ENCODE data around the gene PUSL1. TPM values are rescaled to one million over a fixed set of nuclear protein-coding genes. Genes with fewer than 3 reads are reported as not detected.

PUSL1 gene
- total RNA-seq, 1 donor from 2014 or later: 8.0 TPM

DNA sequence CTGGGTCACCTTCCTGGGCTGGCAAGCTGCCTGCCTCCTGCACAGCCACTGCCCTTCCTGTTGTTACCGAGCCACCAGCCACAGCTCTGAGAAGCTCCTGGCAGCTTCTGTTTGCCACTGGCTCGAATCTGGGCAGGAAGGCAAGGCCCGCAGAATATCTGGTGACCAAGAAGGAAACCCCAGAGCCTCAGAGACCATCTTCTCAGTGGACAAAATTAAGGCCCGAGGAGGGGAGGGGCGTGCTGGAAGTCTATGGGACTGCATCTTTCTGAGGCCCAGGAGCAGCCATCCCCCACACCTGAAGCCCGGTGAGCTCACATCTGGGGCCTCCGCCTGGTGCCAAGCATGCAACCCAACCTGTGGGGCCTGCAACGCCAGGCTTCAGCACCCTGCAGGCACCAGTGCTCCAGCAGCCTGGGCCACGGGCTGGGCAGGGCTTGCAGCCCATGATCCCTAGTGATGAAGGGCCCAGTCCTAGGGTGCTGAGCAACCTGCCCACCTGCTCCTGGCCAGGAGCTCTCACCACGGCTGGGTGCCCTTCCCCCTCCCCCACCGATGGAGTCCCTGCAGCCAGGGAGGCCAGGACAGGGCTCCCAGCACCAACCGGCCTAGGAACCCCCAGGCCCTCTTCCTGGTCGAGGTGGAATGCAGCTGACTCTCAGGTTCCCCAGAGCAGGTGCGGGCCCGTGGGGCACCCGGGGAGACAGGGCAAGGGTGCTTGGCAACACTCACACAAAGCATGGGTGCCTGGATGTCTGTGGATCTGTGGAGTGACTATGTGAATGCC is 17.1 kb downstream of the PUSL1 start:
- no peak for DNase-seq

DNA sequence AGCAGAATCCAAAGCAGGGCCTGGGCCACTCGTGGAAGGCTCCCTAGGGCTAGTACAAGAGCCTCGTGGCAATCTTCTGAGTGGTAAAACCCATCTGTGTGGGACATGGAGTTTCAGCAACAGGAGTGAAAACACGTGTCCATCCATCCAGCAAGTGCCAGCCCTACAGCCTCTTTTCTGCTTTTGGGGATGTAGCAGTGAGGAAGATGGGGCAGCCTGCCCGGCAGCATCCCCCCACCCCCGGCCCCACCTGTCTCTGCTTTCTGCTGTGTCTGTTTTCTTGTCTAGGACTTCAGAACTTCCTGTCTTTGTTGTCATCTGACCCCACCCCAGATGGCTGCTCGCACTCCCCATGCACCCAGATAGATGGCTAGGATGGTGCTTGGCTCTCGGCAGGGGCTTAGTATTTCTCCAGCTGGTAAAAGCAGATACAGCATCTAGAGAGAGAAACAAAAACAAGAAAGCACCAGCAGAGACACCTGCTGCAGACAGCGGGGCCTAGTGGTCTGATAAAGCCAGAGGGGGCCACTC is 17.7 kb downstream of the PUSL1 start:
- DNase-seq: no peak

DNA sequence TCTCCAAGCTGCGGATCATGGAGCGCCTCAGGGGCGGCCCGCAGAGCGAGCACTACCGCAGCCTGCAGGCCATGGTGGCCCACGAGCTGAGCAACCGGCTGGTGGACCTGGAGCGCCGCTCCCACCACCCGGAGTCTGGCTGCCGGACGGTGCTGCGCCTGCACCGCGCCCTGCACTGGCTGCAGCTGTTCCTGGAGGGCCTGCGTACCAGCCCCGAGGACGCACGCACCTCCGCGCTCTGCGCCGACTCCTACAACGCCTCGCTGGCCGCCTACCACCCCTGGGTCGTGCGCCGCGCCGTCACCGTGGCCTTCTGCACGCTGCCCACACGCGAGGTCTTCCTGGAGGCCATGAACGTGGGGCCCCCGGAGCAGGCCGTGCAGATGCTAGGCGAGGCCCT is 18.9 kb downstream of the PUSL1 start:
- no peak for DNase-seq

DNA sequence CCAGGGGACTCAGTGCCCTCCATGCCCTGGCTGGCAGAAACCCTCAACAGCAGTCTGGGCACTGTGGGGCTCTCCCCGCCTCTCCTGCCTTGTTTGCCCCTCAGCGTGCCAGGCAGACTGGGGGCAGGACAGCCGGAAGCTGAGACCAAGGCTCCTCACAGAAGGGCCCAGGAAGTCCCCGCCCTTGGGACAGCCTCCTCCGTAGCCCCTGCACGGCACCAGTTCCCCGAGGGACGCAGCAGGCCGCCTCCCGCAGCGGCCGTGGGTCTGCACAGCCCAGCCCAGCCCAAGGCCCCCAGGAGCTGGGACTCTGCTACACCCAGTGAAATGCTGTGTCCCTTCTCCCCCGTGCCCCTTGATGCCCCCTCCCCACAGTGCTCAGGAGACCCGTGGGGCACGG is 19.9 kb downstream of the PUSL1 start:
- no peak for DNase-seq

GRCh38 chr1:1329304-1330210 is 21.2 kb downstream of the PUSL1 start:
- DNase-seq: no peak

GRCh38 chr1:1330366-1331067 is 22.1 kb downstream of the PUSL1 start:
- DNase-seq: no peak

DNA sequence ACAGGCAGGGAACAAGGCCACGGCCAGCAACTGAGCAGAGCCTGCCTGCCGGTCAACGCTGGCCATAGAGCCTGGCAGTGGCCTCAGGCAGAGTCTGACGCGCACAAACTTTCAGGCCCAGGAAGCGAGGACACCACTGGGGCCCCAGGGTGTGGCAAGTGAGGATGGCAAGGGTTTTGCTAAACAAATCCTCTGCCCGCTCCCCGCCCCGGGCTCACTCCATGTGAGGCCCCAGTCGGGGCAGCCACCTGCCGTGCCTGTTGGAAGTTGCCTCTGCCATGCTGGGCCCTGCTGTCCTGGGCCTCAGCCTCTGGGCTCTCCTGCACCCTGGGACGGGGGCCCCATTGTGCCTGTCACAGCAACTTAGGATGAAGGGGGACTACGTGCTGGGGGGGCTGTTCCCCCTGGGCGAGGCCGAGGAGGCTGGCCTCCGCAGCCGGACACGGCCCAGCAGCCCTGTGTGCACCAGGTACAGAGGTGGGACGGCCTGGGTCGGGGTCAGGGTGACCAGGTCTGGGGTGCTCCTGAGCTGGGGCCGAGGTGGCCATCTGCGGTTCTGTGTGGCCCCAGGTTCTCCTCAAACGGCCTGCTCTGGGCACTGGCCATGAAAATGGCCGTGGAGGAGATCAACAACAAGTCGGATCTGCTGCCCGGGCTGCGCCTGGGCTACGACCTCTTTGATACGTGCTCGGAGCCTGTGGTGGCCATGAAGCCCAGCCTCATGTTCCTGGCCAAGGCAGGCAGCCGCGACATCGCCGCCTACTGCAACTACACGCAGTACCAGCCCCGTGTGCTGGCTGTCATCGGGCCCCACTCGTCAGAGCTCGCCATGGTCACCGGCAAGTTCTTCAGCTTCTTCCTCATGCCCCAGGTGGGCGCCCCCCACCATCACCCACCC is 22.9 kb downstream of the PUSL1 start, which contains the start of gene TAS1R3:
Gene TAS1R3 (plus strand): TSS at position 213 of the 898 bp plus-strand sequence. CDS start 66 bp downstream, at position 279.
- DNase-seq: no peak

DNA sequence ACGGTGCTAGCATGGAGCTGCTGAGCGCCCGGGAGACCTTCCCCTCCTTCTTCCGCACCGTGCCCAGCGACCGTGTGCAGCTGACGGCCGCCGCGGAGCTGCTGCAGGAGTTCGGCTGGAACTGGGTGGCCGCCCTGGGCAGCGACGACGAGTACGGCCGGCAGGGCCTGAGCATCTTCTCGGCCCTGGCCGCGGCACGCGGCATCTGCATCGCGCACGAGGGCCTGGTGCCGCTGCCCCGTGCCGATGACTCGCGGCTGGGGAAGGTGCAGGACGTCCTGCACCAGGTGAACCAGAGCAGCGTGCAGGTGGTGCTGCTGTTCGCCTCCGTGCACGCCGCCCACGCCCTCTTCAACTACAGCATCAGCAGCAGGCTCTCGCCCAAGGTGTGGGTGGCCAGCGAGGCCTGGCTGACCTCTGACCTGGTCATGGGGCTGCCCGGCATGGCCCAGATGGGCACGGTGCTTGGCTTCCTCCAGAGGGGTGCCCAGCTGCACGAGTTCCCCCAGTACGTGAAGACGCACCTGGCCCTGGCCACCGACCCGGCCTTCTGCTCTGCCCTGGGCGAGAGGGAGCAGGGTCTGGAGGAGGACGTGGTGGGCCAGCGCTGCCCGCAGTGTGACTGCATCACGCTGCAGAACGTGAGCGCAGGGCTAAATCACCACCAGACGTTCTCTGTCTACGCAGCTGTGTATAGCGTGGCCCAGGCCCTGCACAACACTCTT is 23.8 kb downstream of the PUSL1 start:
- no peak for DNase-seq

- no peak for DNase-seq
Measured at GRCh38 chr1:1332774-1333480, 24.5 kb downstream of the PUSL1 start.

- DNase-seq: no peak
Measured at GRCh38 chr1:1333551-1334241, 25.3 kb downstream of the PUSL1 start.

- no peak for DNase-seq
Measured at GRCh38 chr1:1334835-1335234, 26.4 kb downstream of the PUSL1 start.

GRCh38 chr1:1335283-1335682 is 26.9 kb downstream of the PUSL1 start:
- DNase-seq: no peak

- DNase-seq: no peak
Measured at GRCh38 chr1:1335792-1336248, 27.4 kb downstream of the PUSL1 start.

DNA sequence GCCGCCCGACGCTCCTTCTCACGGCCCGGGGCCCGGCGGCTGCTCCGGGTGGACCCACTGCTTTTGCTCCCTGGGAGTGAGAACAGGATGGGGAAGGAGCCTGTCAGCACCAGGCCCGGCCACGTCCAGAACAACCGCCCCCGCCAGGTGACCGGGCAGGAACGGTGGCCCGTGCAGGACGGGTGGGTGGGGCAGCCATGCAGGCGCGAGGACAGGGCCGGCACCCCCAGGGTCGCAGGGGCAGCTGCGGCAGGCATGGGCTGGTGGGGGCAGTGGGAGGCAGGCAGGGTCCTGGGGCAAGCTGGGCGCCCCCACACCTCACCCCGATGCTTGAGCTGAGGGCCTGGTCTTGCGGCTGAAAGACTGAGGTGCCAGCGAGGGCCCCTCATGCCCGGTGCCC is 28.0 kb downstream of the PUSL1 start:
- no peak for DNase-seq

DNA sequence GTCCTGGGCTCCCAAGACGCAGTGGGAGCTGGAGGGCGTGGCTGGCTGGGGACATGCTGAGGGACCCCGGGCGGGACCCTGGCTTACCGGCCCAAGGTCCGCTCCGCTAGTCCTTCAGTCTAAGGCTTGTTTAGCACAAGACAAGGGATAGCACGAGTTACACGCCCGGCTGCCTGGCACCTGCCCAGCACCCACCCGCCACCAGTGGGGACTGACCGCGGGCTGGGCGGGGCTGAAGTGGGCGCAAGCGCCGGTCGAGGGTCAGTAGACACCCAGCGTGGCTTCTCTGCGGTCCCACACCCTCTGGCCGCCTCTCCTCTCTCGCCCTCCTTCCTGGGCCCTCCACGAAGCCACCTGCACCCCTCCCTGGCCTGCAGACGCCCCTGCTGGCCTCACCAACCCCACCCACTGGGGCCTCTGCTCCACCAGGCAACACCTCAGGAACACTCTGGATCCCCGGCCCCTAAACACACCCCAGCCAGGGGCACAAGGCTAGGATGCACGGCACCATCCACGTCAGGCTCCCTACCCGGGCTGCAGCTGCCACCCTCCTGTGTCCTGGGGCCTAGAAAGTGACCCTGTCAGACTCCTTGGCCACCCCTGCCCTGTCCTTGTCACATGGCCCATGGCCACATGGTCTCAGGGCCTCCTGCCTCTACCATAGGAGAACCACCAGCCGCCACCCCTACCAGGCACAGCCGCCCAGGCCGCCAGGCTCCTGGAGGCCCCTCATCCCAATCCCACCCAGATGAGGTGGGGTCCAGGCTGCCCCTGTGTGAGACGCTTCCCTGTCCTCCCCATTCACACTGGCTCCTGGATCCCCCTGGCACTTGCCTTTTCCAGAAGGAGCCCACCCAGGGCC is 28.8 kb downstream of the PUSL1 start:
- DNase-seq: no peak

DNA sequence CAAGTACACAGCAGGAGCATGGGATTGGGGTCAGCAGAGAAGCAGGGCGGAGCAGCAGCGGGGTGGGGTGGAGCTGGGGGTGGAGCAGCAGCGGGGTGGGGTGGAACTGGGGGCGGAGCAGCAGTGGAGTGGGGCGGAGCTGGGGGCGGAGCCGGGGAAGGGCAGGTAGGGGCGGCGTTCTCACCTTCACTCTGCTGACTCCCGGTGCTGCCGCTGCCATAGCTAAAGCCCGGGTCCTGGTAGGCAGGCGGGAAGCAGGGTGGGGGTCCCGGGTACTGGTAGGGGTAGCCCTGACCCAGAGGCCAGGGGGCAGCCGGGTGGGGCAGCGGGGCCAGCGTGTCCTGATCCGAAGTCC is 29.4 kb downstream of the PUSL1 start:
- DNase-seq: no peak

- DNase-seq: no peak
Measured at GRCh38 chr1:1338278-1338677, 29.9 kb downstream of the PUSL1 start.

GRCh38 chr1:1340185-1340584 is 31.8 kb downstream of the PUSL1 start:
- no peak for DNase-seq
